Measurements from ENCODE around the gene HSPB3. TPM values are rescaled to one million over a fixed set of nuclear protein-coding genes. Genes with fewer than 3 reads are reported as not detected.

The HSPB3 gene
- polyA plus RNA-seq, 1 donor (not counting 4 experiments of a cell fraction or from before 2014, with no cell fraction given): 1.8 TPM

- Histone ChIP-seq H3K27ac (ENCODE audit: control insufficient read depth, insufficient read depth, low read length) (no peak overlapping the region), H3K4me2 (ENCODE audit: control insufficient read depth, extremely low read depth, insufficient read depth, low read depth, low read length) (no peak overlapping the region), H3K36me3 (ENCODE audit: control insufficient read depth in 2 of 2, extremely low read depth in 1 of 2, insufficient read depth in 2 of 2, low read length in 2 of 2) (no peaks in the 10 kb centered on the region), H2AFZ (ENCODE audit: control insufficient read depth, low read length) (no peak overlapping the region), H3K27me3 (ENCODE audit: control insufficient read depth, extremely low read depth, insufficient read depth, low read length) (no peaks in the 10 kb centered on the region), H3K9me1 (ENCODE audit: control insufficient read depth, extremely low read depth, insufficient read depth, low read length) (no peaks in the 10 kb centered on the region), H3K4me1 (ENCODE audit: control insufficient read depth, extremely low read depth, insufficient read depth, low read length) (no peaks in the 10 kb centered on the region), H4K20me1 (ENCODE audit: control insufficient read depth, extremely low read depth, insufficient read depth, low read length) (no peaks in the 10 kb centered on the region), H3K4me3 (ENCODE audit: control insufficient read depth in 2 of 3, extremely low read depth in 1 of 3, insufficient read depth in 2 of 3, low read depth in 1 of 3, low read length in 3 of 3) (no peak overlapping the region), H3K9me3 (ENCODE audit: control insufficient read depth, low read depth, low read length) (no peaks in the 10 kb centered on the region), H3K9ac (ENCODE audit: control insufficient read depth, extremely low read depth, insufficient read depth, low read length) (no peak overlapping the region), H3K79me2 (ENCODE audit: control insufficient read depth, insufficient read depth, low read length) (no peaks in the 10 kb centered on the region)
- no peak for DNase-seq (ENCODE audit: low read depth, low spot score)
- no peak for FAIRE-seq
- TF ChIP-seq EZH2 (IDR thresholded peaks at IDR 0.05; ENCODE audit: low read length): no peak
- no peak for TF ChIP-seq CTCF (optimal IDR thresholded peaks at IDR 0.05 in 1 of 3, IDR thresholded peaks at IDR 0.05 in 1 of 3, conservative IDR thresholded peaks at IDR 0.05 in 1 of 3; ENCODE audit: extremely low read depth in 1 of 3, insufficient read depth in 2 of 3, low read length in 3 of 3)
- dilution Hi-C loops (cut with MboI; ENCODE audit: extremely low pct_ligation_motif_present, low sequenced_read_pairs): no loop called here
Observed at GRCh38 chr5:54491326-54491725, 35.8 kb downstream of the HSPB3 start.

- TF ChIP-seq CTCF (optimal IDR thresholded peaks at IDR 0.05 in 1 of 3, IDR thresholded peaks at IDR 0.05 in 1 of 3, conservative IDR thresholded peaks at IDR 0.05 in 1 of 3; ENCODE audit: extremely low read depth in 1 of 3, insufficient read depth in 2 of 3, low read length in 3 of 3) (no peak), EZH2 (IDR thresholded peaks at IDR 0.05; ENCODE audit: low read length) (no peak)
- H3K4me2 ChIP-seq (ENCODE audit: control insufficient read depth, extremely low read depth, insufficient read depth, low read depth, low read length): no peak overlapping the region
Observed at GRCh38 chr5:54492178-54492577, 36.7 kb downstream of the HSPB3 start.

More at GRCh38 chr5:54492178-54492577, 36.7 kb downstream of the HSPB3 start:
- FAIRE-seq: no peak
- Histone ChIP-seq H3K9me1 (ENCODE audit: control insufficient read depth, extremely low read depth, insufficient read depth, low read length) (no peaks in the 10 kb centered on the region), H4K20me1 (ENCODE audit: control insufficient read depth, extremely low read depth, insufficient read depth, low read length) (no peaks in the 10 kb centered on the region), H2AFZ (ENCODE audit: control insufficient read depth, low read length) (no peak overlapping the region), H3K27ac (ENCODE audit: control insufficient read depth, insufficient read depth, low read length) (no peak overlapping the region), H3K4me3 (ENCODE audit: control insufficient read depth in 2 of 3, extremely low read depth in 1 of 3, insufficient read depth in 2 of 3, low read depth in 1 of 3, low read length in 3 of 3) (no peak overlapping the region), H3K9me3 (ENCODE audit: control insufficient read depth, low read depth, low read length) (no peaks in the 10 kb centered on the region), H3K36me3 (ENCODE audit: control insufficient read depth in 2 of 2, extremely low read depth in 1 of 2, insufficient read depth in 2 of 2, low read length in 2 of 2) (no peaks in the 10 kb centered on the region), H3K27me3 (ENCODE audit: control insufficient read depth, extremely low read depth, insufficient read depth, low read length) (no peaks in the 10 kb centered on the region), H3K4me1 (ENCODE audit: control insufficient read depth, extremely low read depth, insufficient read depth, low read length) (no peaks in the 10 kb centered on the region), H3K9ac (ENCODE audit: control insufficient read depth, extremely low read depth, insufficient read depth, low read length) (no peak overlapping the region), H3K79me2 (ENCODE audit: control insufficient read depth, insufficient read depth, low read length) (no peaks in the 10 kb centered on the region)
- DNase-seq (ENCODE audit: low read depth, low spot score): no peak
- dilution Hi-C loops (cut with MboI; ENCODE audit: extremely low pct_ligation_motif_present, low sequenced_read_pairs): no loop called here

Measured in keratinocyte (primary cell).